Measurements from ENCODE around the gene FBXO8.

FBXO8 gene

GRCh38 chr4:174241162-174241561 is 42.3 kb downstream of the FBXO8 start:
- no peak for DNase-seq

DNA sequence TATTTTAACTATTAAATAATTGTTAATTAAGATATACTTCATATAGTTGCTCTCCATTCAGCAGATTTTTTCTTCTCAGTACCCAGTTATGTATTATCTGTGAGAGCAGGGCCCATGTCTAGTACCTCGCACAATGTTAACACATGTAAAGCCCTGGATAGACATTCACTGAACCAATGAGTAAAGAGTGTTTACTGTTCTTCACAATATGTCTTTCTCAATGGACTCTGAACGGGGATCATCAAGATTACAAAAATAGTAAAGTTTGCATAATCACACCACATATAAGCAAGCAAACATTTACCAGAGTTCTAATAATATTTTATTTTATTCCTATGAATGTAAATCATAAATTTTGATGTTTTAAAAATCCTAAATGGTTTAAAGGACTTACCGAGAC is 47.1 kb downstream of the FBXO8 start:
- DNase-seq = no peak

GRCh38 chr4:174230680-174231079 is 52.8 kb downstream of the FBXO8 start:
- no peak for DNase-seq

DNA sequence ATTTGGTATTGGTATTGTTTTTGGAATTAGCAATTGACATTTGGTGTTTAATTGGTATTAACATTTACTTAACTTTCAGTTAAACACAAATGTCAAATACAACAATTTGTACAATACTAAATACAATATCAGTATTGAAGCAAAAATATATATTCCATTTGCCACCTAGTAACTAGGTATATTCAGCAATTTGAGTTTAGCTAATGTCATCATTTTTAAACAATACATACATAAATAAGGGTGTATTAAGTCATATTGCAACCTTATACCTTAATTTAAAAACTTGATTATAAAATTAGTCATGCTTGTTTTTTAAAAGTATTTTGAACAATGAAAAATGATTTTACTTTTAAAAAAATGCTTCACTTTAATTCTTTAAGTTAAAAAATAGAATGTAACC is 53.3 kb downstream of the FBXO8 start:
- DNase-seq = no peak

DNA sequence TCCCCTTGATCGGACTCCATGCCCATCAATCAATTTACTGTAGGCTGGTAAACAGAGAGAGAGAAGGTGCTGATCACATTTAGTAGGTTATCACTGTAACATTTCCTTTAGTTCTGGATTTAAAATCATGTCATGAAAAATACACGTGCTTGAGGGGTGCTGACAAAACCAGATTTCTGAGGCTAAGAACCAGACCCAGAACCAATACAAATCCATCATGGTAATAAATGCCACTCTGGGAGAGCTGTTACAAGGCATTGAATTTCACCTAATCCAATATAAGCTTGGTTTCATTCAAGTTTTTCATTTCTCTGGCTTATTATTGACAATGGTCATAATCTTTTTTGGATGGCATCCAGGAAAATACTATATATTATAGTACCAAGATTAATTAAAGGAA is 54.5 kb downstream of the FBXO8 start:
- DNase-seq = no peak

DNA sequence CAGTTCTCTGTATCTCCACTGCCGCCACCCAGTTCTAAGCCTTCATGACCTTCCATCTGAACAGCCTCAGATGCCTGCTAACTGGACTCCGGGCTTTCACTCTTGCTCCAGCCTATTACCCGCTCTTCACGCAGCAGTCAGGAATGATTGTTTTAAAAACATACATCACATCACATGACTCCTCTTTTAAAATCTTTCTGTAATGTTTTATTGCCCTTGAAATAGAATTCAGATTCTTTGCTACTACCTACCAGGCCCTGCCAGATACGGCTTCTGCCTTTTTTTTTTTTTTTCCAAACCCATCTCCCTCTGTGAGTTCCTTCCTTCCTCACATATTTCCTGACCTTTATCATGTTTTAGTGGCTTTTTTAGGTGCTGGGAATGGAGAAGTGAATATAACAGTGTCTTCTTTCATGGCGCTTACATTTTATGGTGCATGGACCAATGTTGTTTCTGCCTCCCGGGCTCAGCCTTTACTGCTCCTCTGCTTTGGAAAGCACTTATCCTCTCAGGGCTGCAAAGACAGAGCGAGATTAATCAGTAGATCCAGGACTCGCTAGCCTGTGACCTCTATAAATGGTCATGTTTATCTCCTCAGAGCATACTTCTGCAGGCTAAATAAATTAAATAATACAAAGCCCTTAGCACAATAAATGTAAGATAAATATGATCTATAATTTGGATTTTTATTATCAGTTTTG is 58.0 kb downstream of the FBXO8 start:
- no peak for DNase-seq

- DNase-seq = no peak
Measured at GRCh38 chr4:174224550-174224949, 58.9 kb downstream of the FBXO8 start.

DNA sequence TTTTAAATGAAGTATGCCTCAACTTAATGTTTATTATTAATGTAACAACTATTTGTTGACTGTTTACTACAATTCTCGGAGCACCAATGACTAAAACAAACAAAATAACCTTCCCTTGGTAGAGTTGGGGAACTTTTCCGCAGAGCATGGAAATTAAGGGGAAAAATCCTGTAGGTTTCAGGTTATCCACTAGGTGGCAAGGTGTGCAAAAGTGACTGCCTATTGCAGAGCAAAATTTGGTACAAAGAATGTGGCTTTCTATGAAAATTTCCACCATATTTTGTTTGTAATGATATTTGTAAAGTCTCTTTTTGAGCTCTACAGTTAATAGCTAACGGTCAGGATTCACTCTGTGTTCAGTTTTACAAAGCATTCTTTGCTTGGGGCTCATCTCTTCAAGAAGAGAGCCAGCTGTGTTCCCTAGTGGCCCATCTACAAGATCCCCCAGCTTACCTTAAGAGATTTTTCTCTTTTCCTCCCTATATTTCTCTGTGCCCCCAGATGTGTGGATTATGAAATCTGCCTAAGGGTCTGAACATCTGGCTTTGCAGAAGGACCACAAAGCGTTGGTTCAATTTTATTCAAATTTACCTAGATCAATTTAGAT is 61.1 kb downstream of the FBXO8 start:
- no peak for DNase-seq

- no peak for DNase-seq
Measured at GRCh38 chr4:174218127-174218790, 65.2 kb downstream of the FBXO8 start.

DNA sequence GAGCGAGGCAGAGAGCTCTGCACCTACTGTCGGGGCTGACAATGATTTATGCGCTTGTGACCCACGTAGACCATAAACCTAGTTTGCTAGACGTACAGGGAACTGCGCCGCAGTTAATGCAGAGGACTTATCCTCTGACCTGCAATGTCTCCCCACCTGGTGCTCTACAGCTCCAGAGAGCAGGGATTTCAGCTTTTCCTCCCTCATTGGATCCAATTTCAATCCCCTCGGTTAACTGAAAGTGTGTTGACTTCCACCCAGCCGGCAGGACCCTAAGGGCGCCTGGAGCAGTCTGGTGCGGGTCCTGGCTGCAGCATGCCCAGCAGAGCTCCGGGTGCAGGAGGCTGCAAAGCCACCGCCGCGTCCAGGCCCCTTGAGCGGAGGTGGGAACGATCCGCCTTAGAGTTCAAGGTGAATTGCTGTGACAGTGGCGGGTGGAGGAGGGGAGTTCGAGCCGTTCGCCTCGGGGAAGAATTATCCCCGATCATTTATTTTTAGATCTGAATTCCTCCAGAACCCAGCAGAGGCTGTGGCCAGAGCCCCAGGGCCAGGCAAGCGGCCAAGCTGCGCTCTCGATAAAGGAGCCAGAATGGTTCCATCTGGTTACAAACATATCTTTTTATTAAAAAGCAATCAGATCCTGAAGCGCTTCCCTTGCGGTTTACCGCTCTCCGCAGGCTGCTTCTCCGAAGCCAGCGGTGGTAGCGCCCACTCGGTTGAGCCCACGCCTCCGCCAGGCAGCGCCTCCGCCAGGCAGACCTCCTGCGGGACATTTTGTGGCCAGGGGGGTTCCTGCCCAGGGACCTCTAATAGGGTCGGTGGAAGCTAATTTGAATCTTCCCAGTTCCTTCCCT is 66.0 kb downstream of the FBXO8 start:
- no peak for DNase-seq

GRCh38 chr4:174216799-174217272 is 66.6 kb downstream of the FBXO8 start:
- no peak for DNase-seq

GRCh38 chr4:174215961-174216680 is 67.3 kb downstream of the FBXO8 start:
- DNase-seq = no peak

GRCh38 chr4:174215057-174215456 is 68.4 kb downstream of the FBXO8 start:
- DNase-seq = no peak

- no peak for DNase-seq
Measured at GRCh38 chr4:174214101-174214878, 69.2 kb downstream of the FBXO8 start.

DNA sequence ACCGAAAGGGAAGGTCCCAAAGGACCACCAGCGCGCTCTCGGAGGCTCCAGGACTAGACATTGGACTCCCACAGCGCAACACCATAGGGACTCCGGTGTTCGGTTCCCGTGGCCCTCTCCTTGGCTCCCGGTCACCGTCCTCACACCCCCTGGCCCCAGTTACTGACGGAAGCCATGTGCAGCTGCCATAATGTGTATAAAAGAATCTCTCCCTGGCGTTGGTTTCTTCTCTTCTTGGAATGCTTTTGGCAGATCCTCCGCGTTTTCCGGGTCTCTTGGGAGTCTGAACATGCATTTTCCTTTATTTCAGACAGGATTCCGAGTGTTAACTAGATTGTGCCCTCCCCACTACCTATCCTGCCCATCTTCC is 69.8 kb downstream of the FBXO8 start:
- no peak for DNase-seq

- no peak for DNase-seq
Measured at GRCh38 chr4:174212061-174212460, 71.4 kb downstream of the FBXO8 start.

GRCh38 chr4:174211622-174212044 is 71.8 kb downstream of the FBXO8 start:
- peak; percentile 24 for DNase-seq

GRCh38 chr4:174210952-174211490 is 72.4 kb downstream of the FBXO8 start:
- peak; percentile 19 for DNase-seq

DNA sequence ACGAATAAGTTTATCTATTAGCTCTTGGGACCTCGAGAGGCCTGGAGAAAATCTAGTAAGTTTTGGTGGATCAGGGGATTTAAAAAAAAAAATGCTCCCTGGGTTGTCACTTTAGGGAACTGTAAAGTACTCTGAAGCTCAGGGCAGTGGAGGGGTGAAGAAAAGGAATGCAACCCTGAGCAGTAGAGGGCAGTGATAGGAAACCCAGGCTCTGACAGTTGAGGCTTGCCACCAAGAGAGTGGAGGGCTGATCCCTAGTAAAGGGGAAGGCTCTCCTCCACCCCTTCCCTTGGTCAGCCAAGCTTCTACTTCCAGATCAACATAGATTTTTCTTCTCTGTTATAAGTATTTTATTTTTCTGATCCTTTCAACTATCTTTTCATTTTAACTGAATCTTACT is 73.1 kb downstream of the FBXO8 start:
- DNase-seq = no peak

DNA sequence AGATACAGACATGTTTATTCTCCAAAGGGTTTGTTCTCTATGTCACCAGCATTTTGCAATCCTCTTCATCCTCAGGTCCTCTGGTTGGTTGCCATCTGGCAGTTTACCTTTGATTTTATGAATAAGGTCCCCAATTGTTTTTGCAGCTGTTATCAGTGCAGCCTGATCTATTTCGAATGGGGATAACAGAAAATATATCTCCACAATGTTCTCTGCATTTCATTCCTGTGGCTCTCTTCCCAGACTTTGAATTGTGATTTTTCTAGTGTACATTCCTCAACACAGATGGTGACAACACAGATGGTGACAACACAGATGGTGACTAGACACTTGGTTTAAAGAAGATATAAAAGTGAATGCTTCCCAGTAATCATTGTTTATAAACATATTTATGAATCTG is 74.1 kb downstream of the FBXO8 start:
- DNase-seq = no peak

DNA sequence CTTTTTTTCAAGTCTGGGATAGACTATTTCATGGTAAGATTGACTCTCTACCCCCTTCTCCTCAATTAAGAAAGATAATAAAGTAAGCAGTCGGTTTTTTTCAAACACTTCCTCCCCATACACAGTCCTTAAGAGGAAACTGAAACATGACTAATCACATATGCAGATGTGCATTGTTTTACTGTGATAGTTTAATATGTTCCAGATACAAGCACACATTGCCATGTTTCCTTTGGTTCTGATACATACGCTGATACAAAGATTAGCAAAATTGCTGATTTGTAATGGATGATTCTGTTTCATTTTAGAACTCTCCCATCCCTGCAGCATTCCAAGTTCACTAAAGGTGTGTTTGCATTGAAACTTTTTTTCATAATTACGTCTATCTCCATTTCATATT is 76.1 kb downstream of the FBXO8 start:
- no peak for DNase-seq
